ENCODE measurements around the gene GRAMD1C. TPM values are rescaled to one million over a fixed set of nuclear protein-coding genes. Genes with fewer than 3 reads are reported as not detected.
A peak's percentile ranks its signal among the peaks of the same experiment; 100 is the strongest.

Gene GRAMD1C
- total and polyA plus RNA-seq, 2 of the 13 experiments (the other 11 are each of a cell fraction or from before 2014, with no cell fraction given): 0.45 TPM; not detected in 1

GRCh38 chr3:113947372-113948014 is 108.9 kb downstream of the GRAMD1C start, which contains the start of gene ZDHHC23 (continued):
- TF ChIP-seq, protein P1, sequence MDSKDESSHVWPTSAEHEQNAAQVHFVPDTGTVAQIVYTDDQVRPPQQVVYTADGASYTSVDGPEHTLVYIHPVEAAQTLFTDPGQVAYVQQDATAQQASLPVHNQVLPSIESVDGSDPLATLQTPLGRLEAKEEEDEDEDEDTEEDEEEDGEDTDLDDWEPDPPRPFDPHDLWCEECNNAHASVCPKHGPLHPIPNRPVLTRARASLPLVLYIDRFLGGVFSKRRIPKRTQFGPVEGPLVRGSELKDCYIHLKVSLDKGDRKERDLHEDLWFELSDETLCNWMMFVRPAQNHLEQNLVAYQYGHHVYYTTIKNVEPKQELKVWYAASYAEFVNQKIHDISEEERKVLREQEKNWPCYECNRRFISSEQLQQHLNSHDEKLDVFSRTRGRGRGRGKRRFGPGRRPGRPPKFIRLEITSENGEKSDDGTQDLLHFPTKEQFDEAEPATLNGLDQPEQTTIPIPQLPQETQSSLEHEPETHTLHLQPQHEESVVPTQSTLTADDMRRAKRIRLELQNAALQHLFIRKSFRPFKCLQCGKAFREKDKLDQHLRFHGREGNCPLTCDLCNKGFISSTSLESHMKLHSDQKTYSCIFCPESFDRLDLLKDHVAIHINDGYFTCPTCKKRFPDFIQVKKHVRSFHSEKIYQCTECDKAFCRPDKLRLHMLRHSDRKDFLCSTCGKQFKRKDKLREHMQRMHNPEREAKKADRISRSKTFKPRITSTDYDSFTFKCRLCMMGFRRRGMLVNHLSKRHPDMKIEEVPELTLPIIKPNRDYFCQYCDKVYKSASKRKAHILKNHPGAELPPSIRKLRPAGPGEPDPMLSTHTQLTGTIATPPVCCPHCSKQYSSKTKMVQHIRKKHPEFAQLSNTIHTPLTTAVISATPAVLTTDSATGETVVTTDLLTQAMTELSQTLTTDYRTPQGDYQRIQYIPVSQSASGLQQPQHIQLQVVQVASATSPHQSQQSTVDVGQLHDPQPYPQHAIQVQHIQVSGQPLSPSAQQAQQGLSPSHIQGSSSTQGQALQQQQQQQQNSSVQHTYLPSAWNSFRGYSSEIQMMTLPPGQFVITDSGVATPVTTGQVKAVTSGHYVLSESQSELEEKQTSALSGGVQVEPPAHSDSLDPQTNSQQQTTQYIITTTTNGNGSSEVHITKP (CRISPR knock-in tag; IDR thresholded peaks at IDR 0.05; ENCODE audit: low read depth): no peak
- TF ChIP-seq ZMYM2 (CRISPR knock-in tag; IDR thresholded peaks at IDR 0.05) (no peak), ZNF589 (CRISPR knock-in tag; conservative IDR thresholded peaks at IDR 0.05) (no peak), KDM1A (CRISPR knock-in tag; IDR thresholded peaks at IDR 0.05) (no peak), SP5 (CRISPR knock-in tag; IDR thresholded peaks at IDR 0.05; ENCODE audit: borderline replicate concordance, low read depth) (no peak), THAP9 (CRISPR knock-in tag; IDR thresholded peaks at IDR 0.05; ENCODE audit: borderline replicate concordance) (no peak), GATA4 (IDR thresholded peaks at IDR 0.05; ENCODE audit: borderline replicate concordance, low read depth) (no peak), TBP (CRISPR knock-in tag; IDR thresholded peaks at IDR 0.05) (no peak), GABPA (IDR thresholded peaks at IDR 0.05; ENCODE audit: low read depth, low read length) (no peak), GABPA (CRISPR knock-in tag; IDR thresholded peaks at IDR 0.05; ENCODE audit: low read depth) (no peak), MEF2D (CRISPR knock-in tag; IDR thresholded peaks at IDR 0.05) (no peak), ZNF563 (CRISPR knock-in tag; IDR thresholded peaks at IDR 0.05) (peak; percentile 46; the same call in 1 of the 2 replicates), SP4 (CRISPR knock-in tag; IDR thresholded peaks at IDR 0.05) (0 out of 2 replicates have a peak, but pooled peaks have one; percentile 20), ZNF20 (CRISPR knock-in tag; IDR thresholded peaks at IDR 0.05) (no peak)
- TF ChIP-seq, protein P2, sequence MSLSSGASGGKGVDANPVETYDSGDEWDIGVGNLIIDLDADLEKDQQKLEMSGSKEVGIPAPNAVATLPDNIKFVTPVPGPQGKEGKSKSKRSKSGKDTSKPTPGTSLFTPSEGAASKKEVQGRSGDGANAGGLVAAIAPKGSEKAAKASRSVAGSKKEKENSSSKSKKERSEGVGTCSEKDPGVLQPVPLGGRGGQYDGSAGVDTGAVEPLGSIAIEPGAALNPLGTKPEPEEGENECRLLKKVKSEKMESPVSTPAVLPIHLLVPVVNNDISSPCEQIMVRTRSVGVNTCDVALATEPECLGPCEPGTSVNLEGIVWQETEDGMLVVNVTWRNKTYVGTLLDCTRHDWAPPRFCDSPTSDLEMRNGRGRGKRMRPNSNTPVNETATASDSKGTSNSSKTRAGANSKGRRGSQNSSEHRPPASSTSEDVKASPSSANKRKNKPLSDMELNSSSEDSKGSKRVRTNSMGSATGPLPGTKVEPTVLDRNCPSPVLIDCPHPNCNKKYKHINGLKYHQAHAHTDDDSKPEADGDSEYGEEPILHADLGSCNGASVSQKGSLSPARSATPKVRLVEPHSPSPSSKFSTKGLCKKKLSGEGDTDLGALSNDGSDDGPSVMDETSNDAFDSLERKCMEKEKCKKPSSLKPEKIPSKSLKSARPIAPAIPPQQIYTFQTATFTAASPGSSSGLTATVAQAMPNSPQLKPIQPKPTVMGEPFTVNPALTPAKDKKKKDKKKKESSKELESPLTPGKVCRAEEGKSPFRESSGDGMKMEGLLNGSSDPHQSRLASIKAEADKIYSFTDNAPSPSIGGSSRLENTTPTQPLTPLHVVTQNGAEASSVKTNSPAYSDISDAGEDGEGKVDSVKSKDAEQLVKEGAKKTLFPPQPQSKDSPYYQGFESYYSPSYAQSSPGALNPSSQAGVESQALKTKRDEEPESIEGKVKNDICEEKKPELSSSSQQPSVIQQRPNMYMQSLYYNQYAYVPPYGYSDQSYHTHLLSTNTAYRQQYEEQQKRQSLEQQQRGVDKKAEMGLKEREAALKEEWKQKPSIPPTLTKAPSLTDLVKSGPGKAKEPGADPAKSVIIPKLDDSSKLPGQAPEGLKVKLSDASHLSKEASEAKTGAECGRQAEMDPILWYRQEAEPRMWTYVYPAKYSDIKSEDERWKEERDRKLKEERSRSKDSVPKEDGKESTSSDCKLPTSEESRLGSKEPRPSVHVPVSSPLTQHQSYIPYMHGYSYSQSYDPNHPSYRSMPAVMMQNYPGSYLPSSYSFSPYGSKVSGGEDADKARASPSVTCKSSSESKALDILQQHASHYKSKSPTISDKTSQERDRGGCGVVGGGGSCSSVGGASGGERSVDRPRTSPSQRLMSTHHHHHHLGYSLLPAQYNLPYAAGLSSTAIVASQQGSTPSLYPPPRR (CRISPR knock-in tag; IDR thresholded peaks at IDR 0.05; ENCODE audit: borderline replicate concordance): no peak
- TF ChIP-seq, protein P3, sequence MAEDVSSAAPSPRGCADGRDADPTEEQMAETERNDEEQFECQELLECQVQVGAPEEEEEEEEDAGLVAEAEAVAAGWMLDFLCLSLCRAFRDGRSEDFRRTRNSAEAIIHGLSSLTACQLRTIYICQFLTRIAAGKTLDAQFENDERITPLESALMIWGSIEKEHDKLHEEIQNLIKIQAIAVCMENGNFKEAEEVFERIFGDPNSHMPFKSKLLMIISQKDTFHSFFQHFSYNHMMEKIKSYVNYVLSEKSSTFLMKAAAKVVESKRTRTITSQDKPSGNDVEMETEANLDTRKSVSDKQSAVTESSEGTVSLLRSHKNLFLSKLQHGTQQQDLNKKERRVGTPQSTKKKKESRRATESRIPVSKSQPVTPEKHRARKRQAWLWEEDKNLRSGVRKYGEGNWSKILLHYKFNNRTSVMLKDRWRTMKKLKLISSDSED (CRISPR knock-in tag; IDR thresholded peaks at IDR 0.05): no peak

All from HepG2 (cell line).